Endodermal cell (in vitro differentiated cells): ENCODE results near the gene CHST11. TPM values are rescaled to one million over a fixed set of nuclear protein-coding genes. Genes with fewer than 3 reads are reported as not detected.

Experiments used
- DNase-seq: peaks from one replicate; pipeline ENCODE4 v3.0.0-alpha.2; 2017
- H3K27ac ChIP-seq: 2 replicates; pipeline ENCODE4 v1.5.1; 2013; ENCODE audit warnings: mild to moderate bottlenecking, low read depth, low read length, moderate library complexity
- H3K27me3 ChIP-seq: 2 replicates; pipeline ENCODE4 v1.6.1; 2013; ENCODE audit warnings: mild to moderate bottlenecking, low read length, moderate library complexity; ENCODE audit not compliant: insufficient read depth, control insufficient read depth, poor library complexity, severe bottlenecking
- H3K36me3 ChIP-seq: 2 replicates; pipeline ENCODE4 v1.7.0; 2013; ENCODE audit warnings: mild to moderate bottlenecking, low read length, moderate library complexity; ENCODE audit not compliant: control insufficient read depth, insufficient read depth
- H3K4me1 ChIP-seq: one replicate; pipeline ENCODE4 v1.7.0; 2013; ENCODE audit warnings: low read length; ENCODE audit not compliant: control insufficient read depth, insufficient read depth
- H3K4me3 ChIP-seq: 2 replicates; pipeline ENCODE4 v1.5.1; 2013; ENCODE audit warnings: mild to moderate bottlenecking, low read length, moderate library complexity
- H3K9ac ChIP-seq: 2 replicates; pipeline ENCODE4 v1.6.1; 2013; ENCODE audit warnings: mild to moderate bottlenecking, low read length, moderate library complexity; ENCODE audit not compliant: poor library complexity, severe bottlenecking; ENCODE audit errors: extremely low read depth
- H3K9me3 ChIP-seq: 2 replicates; pipeline ENCODE4 v1.6.1; 2013; ENCODE audit warnings: mild to moderate bottlenecking, low read length, moderate library complexity; ENCODE audit not compliant: control insufficient read depth
- H3K27ac Mint-ChIP-seq: 2 replicates; pipeline ENCODE4 v1.8.0; 2020; ENCODE audit warnings: mixed read lengths
- H3K27me3 Mint-ChIP-seq: 2 replicates; pipeline ENCODE4 v1.8.0; 2021; ENCODE audit warnings: mild to moderate bottlenecking, mixed read lengths; ENCODE audit not compliant: insufficient read depth
- H3K36me3 Mint-ChIP-seq: 2 replicates; pipeline ENCODE4 v1.8.0; 2020; ENCODE audit warnings: low read depth, mixed read lengths
- H3K4me1 Mint-ChIP-seq: 2 replicates; pipeline ENCODE4 v1.8.0; 2020; ENCODE audit warnings: mixed read lengths
- H3K4me3 Mint-ChIP-seq: 2 replicates; pipeline ENCODE4 v1.8.0; 2020; ENCODE audit warnings: mild to moderate bottlenecking, moderate library complexity, mixed read lengths
- H3K9me3 Mint-ChIP-seq: 2 replicates; pipeline ENCODE4 v1.8.0; 2020; ENCODE audit warnings: mild to moderate bottlenecking, mixed read lengths
- CTCF ChIP-seq: fragments of 200-600 bp; sonication (generic); conservative IDR thresholded peaks from 2 replicates; pipeline ENCODE4 v1.5.0; 2021; ENCODE audit warnings: antibody characterized with exemption, mild to moderate bottlenecking
- WGBS, 2 experiments: methylation state at CpG; one replicate each; pipeline versions ENCODE4 v1.1.5 to v1.1.7; 2013; ENCODE audit warnings: missing lambda C conversion rate in 2 of 2, mixed read lengths in 1 of 2; ENCODE audit not compliant: insufficient coverage in 1 of 2, insufficient read length in 1 of 2; 5-methylcytosine and 5-hydroxymethylcytosine counted together
- total RNA-seq, 2 donors: library from RNA; stranded (reverse); fragmentation: NEBNext Ultra II Directional in 1 of 2; extraction: Animal tissue kit (Norgen Biotek cat#: 25700) in 1 of 2; gene quantifications; 2 replicates in 1 of 2; 3 replicates in 1 of 2; pipeline ENCODE4 v1.2.1, GENCODE V29; 2021

The CHST11 gene
- total RNA-seq, 2 donors from 2014 or later = 30.7 to 36.2 TPM

- no peaks in the 10 kb centered on the region for H3K27me3 ChIP-seq
- H3K27ac Mint-ChIP-seq = no peak overlapping the region
- H3K4me1 Mint-ChIP-seq = no peaks in the 10 kb centered on the region
- H3K36me3 Mint-ChIP-seq = no peaks in the 10 kb centered on the region
- no peak overlapping the region for H3K4me3 Mint-ChIP-seq
- TF ChIP-seq CTCF = no peak
- peaks cover 3% of the 10 kb centered on the region for H3K27me3 Mint-ChIP-seq
- H3K9ac ChIP-seq = no peak overlapping the region
- DNase-seq = no peak
- H3K4me1 ChIP-seq = no peaks in the 10 kb centered on the region
- WGBS, 2 experiments = 94 to 100% methylated on average over 3 to 4 of the region's 5 CpGs
- no peaks in the 10 kb centered on the region for H3K36me3 ChIP-seq
- H3K9me3 ChIP-seq = no peaks in the 10 kb centered on the region
- peaks cover 4% of the 10 kb centered on the region for H3K9me3 Mint-ChIP-seq
- no peak overlapping the region for H3K27ac ChIP-seq
- no peak overlapping the region for H3K4me3 ChIP-seq
These were observed 9.9 kb upstream of the CHST11 start for GRCh38 chr12:104446646-104447421.

DNA sequence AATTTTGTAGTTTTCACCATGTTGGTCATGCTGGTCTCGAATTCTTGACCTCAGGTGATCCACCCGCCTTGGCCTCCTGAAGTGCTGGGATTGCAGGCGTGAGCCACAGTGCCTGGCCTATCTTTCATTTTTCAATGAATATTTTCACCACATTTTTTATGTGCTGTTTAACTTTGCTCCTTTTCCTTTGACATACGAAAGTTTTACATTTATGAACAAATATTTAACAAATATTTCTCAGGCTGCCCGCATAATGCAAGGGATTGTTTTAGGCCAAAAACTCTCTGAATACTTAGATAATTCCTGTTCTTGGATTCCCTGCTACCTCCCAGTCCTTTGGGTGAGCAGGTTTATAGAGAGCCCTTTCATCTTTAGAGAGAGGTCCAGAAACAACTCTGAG is 8.7 kb upstream of the CHST11 start:
- peaks cover 10% of the 10 kb centered on the region for H3K27me3 Mint-ChIP-seq
- H3K4me1 ChIP-seq = no peaks in the 10 kb centered on the region
- H3K4me1 Mint-ChIP-seq = peaks cover 6% of the 10 kb centered on the region
- no peak overlapping the region for H3K4me3 Mint-ChIP-seq
- TF ChIP-seq CTCF = no peak
- WGBS, 2 experiments = 92 to 95% methylated on average over 4 to 5 of the region's 5 CpGs
- peaks cover 4% of the 10 kb centered on the region for H3K9me3 Mint-ChIP-seq
- H3K36me3 Mint-ChIP-seq = no peaks in the 10 kb centered on the region
- H3K27ac ChIP-seq = no peak overlapping the region
- no peaks in the 10 kb centered on the region for H3K27me3 ChIP-seq
- no peak for DNase-seq
- H3K27ac Mint-ChIP-seq = no peak overlapping the region
- no peak overlapping the region for H3K9ac ChIP-seq
- H3K9me3 ChIP-seq = no peaks in the 10 kb centered on the region
- H3K4me3 ChIP-seq = no peak overlapping the region
- H3K36me3 ChIP-seq = no peaks in the 10 kb centered on the region

GRCh38 chr12:104448451-104448850 is 8.3 kb upstream of the CHST11 start:
- H3K27me3 ChIP-seq = no peaks in the 10 kb centered on the region
- no peaks in the 10 kb centered on the region for H3K36me3 ChIP-seq
- H3K4me1 Mint-ChIP-seq = peaks cover 6% of the 10 kb centered on the region
- DNase-seq = no peak
- no peak overlapping the region for H3K27ac Mint-ChIP-seq
- no peak for TF ChIP-seq CTCF
- H3K27ac ChIP-seq = no peak overlapping the region
- no peak overlapping the region for H3K4me3 ChIP-seq
- H3K9ac ChIP-seq = no peak overlapping the region
- peaks cover 12% of the 10 kb centered on the region for H3K27me3 Mint-ChIP-seq
- no peaks in the 10 kb centered on the region for H3K4me1 ChIP-seq
- WGBS, 2 experiments = 94% methylated on average over 1 of the region's 1 CpG; no CpG with 5 or more reads in 1 of the 2 experiments
- no peaks in the 10 kb centered on the region for H3K36me3 Mint-ChIP-seq
- no peaks in the 10 kb centered on the region for H3K9me3 ChIP-seq
- peaks cover 4% of the 10 kb centered on the region for H3K9me3 Mint-ChIP-seq
- H3K4me3 Mint-ChIP-seq = no peak overlapping the region
